Thyroid gland (tissue), 4 donors: ENCODE data around the gene NRIP3. TPM values are rescaled to one million over a fixed set of nuclear protein-coding genes. Genes with fewer than 3 reads are reported as not detected.

ENCODE experiments used
- DNase-seq, 2 donors: peaks; one replicate each; pipeline ENCODE4 v3.0.0-alpha.2; 2019
- H3K27ac ChIP-seq, 3 donors: fragments of 200-600 bp; sonication (generic); 1 replicate in 2 of 3; 2 replicates in 1 of 3; pipeline ENCODE4 v1.5.1; 2016 to 2019; ENCODE audit warnings: mild to moderate bottlenecking in 1 of 3, moderate library complexity in 1 of 3
- H3K27me3 ChIP-seq: fragments of 200-600 bp; sonication (generic); one replicate; pipeline ENCODE4 v1.5.1; 2019
- H3K36me3 ChIP-seq, 2 donors: fragments of 200-600 bp; sonication (generic); one replicate each; pipeline ENCODE4 v1.5.1; 2016 to 2019
- H3K4me1 ChIP-seq, 2 donors: fragments of 200-600 bp; sonication (generic); one replicate each; pipeline ENCODE4 v1.5.1; 2017 to 2019
- H3K4me3 ChIP-seq, 3 donors: fragments of 200-600 bp; sonication (generic); replicated peaks in 1 of 3; 1 replicate in 2 of 3; 2 replicates in 1 of 3; pipeline ENCODE4 v1.5.1; 2016; ENCODE audit warnings: mild to moderate bottlenecking in 1 of 3
- H3K9me3 ChIP-seq: fragments of 200-600 bp; sonication (generic); one replicate; pipeline ENCODE4 v1.5.1; 2017
- POLR2A ChIP-seq, 2 donors: fragments of 450-650 bp; IDR thresholded peaks; one replicate each; pipeline ENCODE4 v1.6.1; 2017; ENCODE audit warnings: antibody characterized with exemption in 2 of 2, mild to moderate bottlenecking in 2 of 2, moderate library complexity in 1 of 2
- WGBS, 2 donors: methylation state at CpG; one replicate each; pipeline ENCODE4 v1.1.5; 2017; 5-methylcytosine and 5-hydroxymethylcytosine counted together
- intact Hi-C: fragments of 100-400 bp; cut with DNase I; formaldehyde crosslinking; loops from one replicate; pipeline ENCODE4 v1.15.1; 2023
- total RNA-seq, 4 donors: library from RNA; depleted of rRNA; stranded (reverse); fragments of >200 nt; gene quantifications; one replicate each; pipeline ENCODE4 v1.2.3, GENCODE V29; 2016
- TF ChIP-seq, protein P1 (sequence below), 6 experiments: fragments of 200-600 bp in 3 of 6; fragments of 450-650 bp in 3 of 6; sonication (generic) in 3 of 6; IDR thresholded peaks; one replicate each; pipeline ENCODE4 v1.5.1; 2016 to 2019; ENCODE audit warnings: antibody characterized with exemption in 6 of 6, mild to moderate bottlenecking in 2 of 6, inconsistent platforms in 1 of 6, moderate library complexity in 1 of 6

Gene NRIP3
- total RNA-seq, 4 donors from 2014 or later: 0.56 to 6.6 (median 1.2) TPM

DNA sequence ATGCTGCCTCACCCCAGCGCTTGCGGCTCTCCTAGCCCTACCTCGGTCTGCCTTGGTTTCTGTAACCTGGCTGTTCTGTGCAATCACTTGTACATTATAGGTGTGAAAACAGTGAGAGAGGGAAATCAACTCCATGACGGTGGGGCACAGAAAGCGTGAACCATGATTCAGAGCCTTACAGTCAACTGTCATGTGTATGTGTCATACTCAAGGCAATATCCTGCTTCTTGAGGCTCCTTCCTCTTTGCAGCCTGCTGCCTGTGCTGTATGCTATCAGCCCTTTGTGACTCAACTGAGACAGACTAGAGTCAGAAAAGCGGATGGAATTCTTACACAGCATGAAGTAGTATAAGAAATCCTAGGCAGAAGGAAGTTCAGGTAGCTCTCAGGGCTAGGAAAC is 2.1 kb downstream of the NRIP3 start:
- WGBS, 2 donors: 81 to 82% methylated on average over 6 of the region's 6 CpGs
- no peak for TF ChIP-seq POLR2A (IDR thresholded peaks at IDR 0.05)
- TF ChIP-seq, protein P1, sequence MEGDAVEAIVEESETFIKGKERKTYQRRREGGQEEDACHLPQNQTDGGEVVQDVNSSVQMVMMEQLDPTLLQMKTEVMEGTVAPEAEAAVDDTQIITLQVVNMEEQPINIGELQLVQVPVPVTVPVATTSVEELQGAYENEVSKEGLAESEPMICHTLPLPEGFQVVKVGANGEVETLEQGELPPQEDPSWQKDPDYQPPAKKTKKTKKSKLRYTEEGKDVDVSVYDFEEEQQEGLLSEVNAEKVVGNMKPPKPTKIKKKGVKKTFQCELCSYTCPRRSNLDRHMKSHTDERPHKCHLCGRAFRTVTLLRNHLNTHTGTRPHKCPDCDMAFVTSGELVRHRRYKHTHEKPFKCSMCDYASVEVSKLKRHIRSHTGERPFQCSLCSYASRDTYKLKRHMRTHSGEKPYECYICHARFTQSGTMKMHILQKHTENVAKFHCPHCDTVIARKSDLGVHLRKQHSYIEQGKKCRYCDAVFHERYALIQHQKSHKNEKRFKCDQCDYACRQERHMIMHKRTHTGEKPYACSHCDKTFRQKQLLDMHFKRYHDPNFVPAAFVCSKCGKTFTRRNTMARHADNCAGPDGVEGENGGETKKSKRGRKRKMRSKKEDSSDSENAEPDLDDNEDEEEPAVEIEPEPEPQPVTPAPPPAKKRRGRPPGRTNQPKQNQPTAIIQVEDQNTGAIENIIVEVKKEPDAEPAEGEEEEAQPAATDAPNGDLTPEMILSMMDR (IDR thresholded peaks at IDR 0.05): no peak
- no peaks in the 10 kb centered on the region for H3K9me3 ChIP-seq
- no peak overlapping the region for H3K4me3 ChIP-seq
- H3K36me3 ChIP-seq: no peaks in the 10 kb centered on the region
- H3K27me3 ChIP-seq: no peaks in the 10 kb centered on the region
- no peak for DNase-seq
- intact Hi-C loops: no loop called here
- H3K27ac ChIP-seq: no peak overlapping the region
- peaks cover 15 to 16% of the 10 kb centered on the region in 2 donors for H3K4me1 ChIP-seq

DNA sequence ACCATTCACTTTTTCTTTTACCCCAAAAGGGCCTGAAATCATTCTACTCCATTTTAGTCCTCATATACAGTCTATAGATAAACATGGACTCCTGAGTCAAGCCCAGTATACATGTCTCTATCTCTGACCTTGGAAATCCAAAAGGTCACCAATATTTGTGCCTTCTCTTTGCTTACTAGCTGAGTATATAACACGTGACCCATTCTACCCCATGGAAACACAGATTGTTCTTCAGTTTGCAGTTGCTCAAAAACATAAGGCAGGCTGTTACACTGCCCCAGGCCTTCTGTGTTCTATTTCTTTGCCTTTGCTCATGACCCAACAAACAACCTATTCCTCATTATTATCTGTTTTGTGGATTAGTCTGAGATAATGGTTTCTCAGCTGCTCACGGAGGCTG is 5.8 kb downstream of the NRIP3 start:
- H3K27me3 ChIP-seq: no peaks in the 10 kb centered on the region
- TF ChIP-seq POLR2A (IDR thresholded peaks at IDR 0.05): no peak
- TF ChIP-seq, protein P1 (IDR thresholded peaks at IDR 0.05): no peak
- H3K36me3 ChIP-seq: no peaks in the 10 kb centered on the region
- intact Hi-C loops: no loop called here
- H3K9me3 ChIP-seq: no peaks in the 10 kb centered on the region
- WGBS, 2 donors: 86 to 93% methylated on average over 2 of the region's 2 CpGs
- no peak overlapping the region for H3K4me3 ChIP-seq
- peaks cover 2% of the 10 kb centered on the region in 2 donors for H3K4me1 ChIP-seq
- H3K27ac ChIP-seq: no peak overlapping the region
- DNase-seq: no peak

DNA sequence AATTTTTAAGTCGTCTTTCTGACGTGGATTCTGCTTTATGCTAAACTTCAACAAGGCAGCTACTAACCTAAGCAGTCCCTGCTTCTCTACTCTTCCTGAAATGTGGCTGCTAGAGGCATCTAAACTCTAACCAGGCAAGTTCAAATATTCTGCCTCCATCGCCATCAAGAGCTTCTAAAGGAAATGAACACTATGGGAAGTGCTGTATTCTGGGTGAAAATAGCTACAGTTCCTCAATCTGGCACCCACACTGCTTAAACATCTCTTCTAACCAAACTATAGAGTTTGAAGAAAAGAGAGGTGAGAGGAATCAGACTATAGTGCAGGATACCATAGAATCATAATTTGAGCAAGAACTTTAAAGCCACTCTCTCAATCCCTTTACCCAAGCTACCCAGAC is 6.3 kb downstream of the NRIP3 start:
- Histone ChIP-seq H3K27me3 (no peaks in the 10 kb centered on the region), H3K27ac (no peak overlapping the region), H3K9me3 (no peaks in the 10 kb centered on the region), H3K36me3 (no peaks in the 10 kb centered on the region), H3K4me3 (no peak overlapping the region), H3K4me1 (no peaks in the 10 kb centered on the region)
- TF ChIP-seq POLR2A (IDR thresholded peaks at IDR 0.05): no peak
- TF ChIP-seq, protein P1 (IDR thresholded peaks at IDR 0.05): no peak
- DNase-seq: no peak
- intact Hi-C loops: no loop called here
- 82 to 91% methylated on average over 3 of the region's 3 CpGs for WGBS, 2 donors

DNA sequence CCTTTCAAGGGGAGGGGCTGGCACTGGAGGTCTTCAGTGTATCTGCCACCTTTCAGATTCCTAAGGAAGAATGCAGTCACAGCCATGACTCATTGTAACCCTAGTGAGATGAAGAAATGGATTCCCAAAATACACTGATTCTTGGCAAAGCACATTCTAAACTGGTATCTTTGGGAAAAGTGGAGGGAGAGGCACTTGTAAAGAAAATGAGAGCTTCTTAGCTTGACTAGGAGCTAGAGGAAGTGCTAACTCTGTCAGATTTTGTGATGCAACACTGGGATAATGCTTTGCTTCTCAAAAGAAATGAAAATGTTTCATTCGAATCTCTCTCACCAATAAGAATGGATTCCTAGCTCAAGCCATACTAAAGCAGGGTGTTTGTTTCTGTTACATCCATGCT is 14.3 kb downstream of the NRIP3 start:
- no peak overlapping the region for H3K4me3 ChIP-seq
- intact Hi-C loops: no loop called here
- 84 to 87% methylated on average over 1 of the region's 1 CpG for WGBS, 2 donors
- H3K9me3 ChIP-seq: no peaks in the 10 kb centered on the region
- H3K27ac ChIP-seq: no peak overlapping the region
- H3K27me3 ChIP-seq: no peaks in the 10 kb centered on the region
- H3K36me3 ChIP-seq: no peaks in the 10 kb centered on the region
- no peak for DNase-seq
- no peak for TF ChIP-seq POLR2A (IDR thresholded peaks at IDR 0.05)
- TF ChIP-seq, protein P1 (IDR thresholded peaks at IDR 0.05): no peak
- no peaks in the 10 kb centered on the region for H3K4me1 ChIP-seq

DNA sequence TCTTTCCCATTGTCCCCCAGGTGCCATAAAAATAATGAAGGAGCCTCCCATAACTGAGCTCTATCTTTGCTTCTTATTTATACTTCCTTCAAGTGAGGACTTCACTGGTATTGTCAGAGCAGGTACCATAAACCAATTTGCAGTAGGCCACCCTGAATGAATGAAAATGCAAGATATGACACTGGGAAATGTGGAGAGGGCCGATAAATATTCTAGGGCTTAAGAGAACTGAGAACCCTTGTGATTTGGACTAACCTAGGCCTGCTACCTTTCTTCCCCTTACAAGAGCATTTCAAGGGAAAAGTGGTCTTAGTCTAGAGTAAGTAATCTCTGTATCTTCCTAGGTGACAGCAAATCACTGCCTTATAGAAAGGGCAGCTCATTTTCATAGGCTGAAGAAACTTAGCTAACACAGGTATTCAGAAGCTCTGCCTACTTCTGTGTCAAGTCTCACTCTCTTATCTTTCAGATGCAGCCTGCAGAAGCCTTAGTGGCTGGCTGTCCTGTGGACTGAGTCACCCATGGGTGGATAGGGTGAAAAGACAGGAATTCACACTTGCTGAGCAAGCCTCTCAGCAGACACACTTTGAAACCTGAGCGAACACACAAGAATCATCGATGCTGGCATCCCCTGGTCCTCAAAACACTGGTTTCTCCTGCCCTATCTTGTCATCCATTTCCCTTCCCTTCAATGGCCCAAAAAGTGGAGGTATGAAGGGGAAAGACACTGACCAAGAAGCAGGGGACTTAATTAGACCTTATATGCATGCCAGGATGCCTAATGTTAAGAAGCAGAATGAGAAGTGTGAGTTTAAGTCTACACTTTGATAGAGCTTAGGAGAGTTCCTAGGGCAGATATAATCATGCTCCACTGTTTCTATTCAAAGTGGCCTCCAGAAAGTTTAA is 15.2 kb downstream of the NRIP3 start:
- intact Hi-C loops: no loop called here
- WGBS, 2 donors: 60 to 72% methylated on average over 3 of the region's 3 CpGs
- Histone ChIP-seq H3K27me3 (no peaks in the 10 kb centered on the region), H3K9me3 (no peaks in the 10 kb centered on the region), H3K4me3 (no peak overlapping the region), H3K27ac (no peak overlapping the region), H3K4me1 (no peaks in the 10 kb centered on the region), H3K36me3 (no peaks in the 10 kb centered on the region)
- no peak for DNase-seq
- TF ChIP-seq, protein P1 (IDR thresholded peaks at IDR 0.05): no peak
- no peak for TF ChIP-seq POLR2A (IDR thresholded peaks at IDR 0.05)
